Amniotic epithelial cell (primary cell): ENCODE measurements around the gene MIEF2.

Source experiments
- DNase-seq: peaks from one replicate; pipeline ENCODE4 v3.0.0-alpha.2; 2010; ENCODE audit warnings: low read depth

The MIEF2 gene

DNA sequence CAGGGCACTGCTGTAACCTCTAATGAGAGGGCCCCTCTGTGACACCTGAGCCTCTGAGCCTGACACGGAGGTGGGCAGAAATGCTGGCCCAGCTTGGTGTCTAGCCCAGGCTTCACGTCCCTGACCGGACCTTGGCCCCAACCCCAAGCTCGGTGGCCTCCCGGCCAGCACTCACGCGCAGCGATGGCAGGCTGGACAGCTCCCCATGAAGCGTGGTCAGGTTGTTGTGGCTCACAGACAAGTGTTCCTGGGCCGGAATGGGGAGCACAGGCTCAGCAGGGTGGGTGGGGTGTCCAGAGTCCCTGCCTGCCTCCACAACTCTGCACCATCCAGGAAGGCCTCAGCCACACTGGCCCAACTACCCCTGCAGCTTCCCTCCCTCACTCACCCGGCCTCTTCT, 4.1 kb upstream of the MIEF2 start:
- no peak for DNase-seq

DNA sequence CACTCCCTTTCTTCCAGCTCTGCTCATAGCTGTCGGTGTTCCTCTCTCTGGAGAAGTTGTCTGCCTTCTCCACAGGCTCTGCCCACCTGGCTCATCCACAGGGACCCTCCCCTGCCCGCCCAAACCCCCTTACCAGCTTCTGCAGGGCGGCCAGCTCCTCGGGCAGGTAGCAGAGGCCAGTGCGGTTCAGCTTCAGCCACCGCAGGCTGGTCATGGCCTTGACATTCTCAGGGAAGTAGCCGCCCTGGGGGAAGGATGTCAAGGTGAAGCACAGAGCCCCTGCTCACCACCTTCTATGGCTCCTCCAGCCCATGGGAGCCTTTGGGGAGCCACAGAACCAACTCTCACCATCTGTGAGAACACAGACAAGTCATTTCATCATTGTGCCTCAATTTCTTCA, 3.7 kb upstream of the MIEF2 start:
- no peak for DNase-seq

DNA sequence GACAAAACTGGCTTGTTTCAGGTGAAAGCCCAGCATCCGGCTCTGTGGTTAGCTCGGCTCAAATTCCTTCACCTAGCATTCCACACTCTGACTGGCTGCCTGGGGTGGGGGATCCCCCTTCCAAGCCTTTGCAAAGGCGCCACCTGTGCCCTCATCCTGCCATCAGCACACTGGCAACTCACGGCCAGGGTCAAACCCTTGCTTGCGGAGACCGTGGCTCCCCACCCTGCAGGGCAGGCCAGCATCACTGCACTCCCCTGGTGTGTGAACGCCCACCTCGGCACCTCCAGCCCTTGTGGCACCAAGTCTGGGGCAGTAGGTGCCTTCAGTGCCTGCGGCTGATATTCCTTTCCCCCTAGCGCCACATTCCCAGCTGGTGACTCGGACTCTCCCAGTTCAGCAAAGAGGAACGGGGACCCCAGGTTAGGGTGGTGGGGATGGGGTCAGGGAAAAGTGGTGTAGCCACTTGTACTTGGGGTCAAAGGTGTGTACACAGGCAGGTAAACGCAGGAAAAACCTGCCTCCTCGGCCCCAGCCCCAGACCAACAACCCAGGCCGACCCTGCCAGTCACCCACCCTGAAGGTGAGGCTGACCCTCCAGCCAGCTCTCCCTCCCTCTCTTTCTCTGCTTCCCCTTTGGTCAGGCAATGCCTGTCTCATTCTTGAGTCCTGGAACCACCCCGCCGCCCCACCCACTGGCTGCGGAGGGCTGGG, 3.0 kb upstream of the MIEF2 start:
- DNase-seq, result peak; percentile 15

DNA sequence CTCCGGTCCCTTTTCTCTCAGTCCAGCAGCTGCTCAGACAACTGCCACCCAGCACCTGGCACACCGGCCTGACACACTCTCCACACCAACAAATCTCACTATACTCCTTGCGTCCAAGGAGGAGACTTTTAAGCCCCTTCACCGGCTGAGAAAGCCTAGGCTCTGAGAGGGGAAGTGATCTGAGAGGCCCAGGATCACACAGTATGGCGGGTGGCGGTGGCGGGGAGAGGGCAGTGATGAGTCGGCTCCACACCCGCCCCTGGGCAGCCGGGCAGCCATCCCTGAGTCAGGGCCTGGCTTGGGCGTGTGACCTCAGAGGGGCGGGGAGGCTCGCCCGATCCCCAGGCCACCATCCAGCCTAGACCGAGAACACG, 2.5 kb upstream of the MIEF2 start:
- DNase-seq, result peak; percentile 60

DNA sequence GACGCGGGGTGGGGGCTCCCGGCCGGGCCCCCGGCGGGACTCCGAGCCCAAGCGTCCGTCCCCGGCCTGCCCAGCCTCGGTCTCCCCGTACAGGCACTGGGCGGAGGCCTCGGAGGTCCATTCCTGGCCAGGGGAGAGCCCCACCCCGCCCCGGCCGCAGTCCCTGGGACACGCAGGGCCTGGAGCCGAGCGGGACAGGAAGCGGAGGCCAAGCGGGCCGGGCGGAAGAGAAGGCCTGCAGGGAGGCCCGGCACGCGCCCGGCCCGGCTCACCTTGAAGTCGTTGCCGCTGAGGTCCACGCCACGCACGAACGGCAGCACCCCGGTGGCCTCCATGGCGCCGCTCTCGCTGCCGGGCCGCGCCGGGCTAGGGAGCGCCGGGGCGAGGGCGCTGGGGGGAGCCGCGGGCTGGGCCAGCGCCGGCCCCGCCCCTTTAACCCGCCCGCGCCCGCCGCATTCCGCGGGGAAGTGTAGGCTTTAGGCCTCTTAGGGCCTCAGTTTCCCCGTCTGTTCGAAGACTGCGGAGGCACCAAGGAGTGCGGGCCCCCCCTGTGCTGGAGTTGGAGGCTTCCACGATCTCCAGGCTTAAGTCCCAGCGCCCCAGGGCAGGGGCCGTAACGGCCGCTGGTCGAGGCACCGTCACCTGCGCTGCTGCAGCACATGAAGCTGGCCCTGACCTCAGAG, 2.0 kb upstream of the MIEF2 start, which contains the start of gene FLII:
Gene FLII (minus strand): TSS at position 383 of the 683 bp plus-strand sequence. CDS start 48 bp downstream, at position 335.
- peak; percentile 13 for DNase-seq

DNA sequence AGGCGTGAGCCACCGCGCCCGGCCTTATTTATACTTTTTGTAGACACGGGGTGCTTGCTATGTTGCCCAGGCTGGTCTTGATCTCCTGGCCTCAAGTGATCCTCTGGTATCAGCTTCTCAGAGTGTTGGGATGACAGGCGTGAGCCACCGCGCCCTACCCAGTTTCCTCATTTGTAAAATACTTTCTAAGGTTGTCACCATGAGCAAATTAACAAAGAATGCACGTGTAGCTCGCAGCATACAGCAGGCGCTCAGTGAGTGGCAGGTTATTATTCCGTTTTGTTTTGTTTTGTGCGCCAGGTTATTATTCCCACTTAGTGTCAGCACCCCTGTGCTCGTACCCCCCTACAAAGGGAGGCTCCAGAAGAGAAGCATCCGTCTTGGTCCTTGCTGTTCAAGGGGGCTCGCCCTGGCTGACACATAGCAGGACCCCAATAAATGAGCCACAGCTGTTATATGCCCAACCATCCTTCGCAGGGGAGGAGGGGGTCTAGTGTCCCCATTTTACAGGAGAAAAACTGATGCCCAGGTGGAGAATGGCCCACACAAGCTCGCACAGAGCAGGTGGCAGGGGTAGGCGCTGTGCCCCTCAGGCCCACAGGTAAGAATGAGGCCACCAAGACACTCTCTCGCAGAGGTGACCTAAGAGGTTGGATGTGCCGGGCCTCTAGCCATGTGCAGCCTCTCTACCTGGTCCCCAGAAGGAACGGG, 686 bp upstream of the MIEF2 start:
- DNase-seq, result no peak

DNA sequence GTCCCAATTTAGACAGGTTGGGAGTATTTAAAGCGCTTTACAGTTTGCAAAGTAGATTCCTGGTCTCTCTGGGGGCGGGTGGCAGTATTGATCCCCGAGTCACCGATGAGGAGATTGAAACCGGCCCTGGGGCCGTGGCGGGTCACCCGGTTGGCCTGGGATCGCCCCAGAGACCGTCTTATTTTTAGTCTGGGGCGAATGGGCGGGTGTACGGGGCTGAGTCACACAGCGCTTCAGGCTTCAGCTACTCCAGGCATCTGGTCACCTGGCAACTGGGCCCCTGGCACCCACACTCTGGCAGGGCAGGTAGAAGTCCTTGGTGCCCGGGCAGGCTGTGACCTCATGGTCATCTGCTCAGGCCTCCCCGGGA, 669 bp downstream of the MIEF2 start:
- DNase-seq, result peak; percentile 35

DNA sequence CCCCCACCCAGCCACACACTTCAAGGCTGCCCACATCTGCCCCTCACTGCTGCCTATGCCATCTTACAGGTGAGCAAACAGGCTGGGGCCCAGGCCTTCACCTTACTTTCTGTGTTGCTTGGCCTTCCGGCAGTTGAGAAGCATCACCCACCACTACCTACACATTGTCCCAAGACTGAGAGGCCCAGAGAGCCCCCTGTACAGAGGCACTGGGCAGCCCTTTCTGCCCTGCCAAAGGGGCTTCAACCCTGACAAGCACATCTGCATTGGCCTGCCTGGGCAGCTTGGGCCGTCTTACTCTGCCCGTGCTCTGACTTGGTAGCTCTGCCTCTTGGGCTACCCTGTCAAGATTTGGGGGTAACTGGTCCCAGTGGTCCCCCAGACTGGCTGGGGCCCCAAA, 1.2 kb downstream of the MIEF2 start:
- DNase-seq, result no peak

DNA sequence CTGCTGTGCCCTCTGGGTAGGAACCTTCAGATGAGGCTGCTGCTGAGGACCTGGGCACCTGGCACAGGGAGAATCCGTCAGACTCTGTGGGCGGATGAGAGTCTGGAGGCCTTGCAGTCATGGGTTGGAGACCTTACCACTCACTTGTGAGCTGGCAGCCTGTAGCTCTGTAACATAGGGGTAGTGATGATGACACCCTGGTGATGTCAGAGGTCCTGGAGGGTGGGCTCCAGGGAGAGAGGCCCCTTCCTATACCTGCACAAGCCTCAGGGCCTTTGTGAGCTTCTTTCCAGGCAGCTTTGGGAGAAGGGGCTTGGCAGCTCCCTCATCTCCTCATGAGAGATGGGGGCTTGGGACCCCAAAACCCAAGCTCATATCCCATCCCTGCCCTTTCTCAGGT, 1.6 kb downstream of the MIEF2 start:
- no peak for DNase-seq

DNA sequence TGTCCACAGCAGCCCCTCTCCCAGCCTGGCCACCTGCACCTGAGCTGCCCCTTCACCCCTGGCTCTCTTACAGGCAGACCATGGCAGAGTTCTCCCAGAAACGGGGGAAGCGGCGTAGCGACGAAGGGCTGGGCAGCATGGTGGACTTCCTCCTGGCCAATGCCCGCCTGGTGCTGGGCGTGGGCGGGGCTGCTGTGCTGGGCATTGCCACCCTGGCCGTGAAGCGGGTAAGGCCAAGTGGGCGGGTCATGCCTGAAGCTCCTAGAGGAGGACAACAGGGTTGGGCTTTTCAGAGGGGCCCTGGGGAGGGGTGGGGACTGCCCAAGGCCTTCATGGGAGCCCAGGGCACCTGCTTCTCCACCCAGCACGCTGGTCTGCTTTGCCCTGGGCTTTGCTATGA, 2.2 kb downstream of the MIEF2 start:
- DNase-seq, result no peak

DNA sequence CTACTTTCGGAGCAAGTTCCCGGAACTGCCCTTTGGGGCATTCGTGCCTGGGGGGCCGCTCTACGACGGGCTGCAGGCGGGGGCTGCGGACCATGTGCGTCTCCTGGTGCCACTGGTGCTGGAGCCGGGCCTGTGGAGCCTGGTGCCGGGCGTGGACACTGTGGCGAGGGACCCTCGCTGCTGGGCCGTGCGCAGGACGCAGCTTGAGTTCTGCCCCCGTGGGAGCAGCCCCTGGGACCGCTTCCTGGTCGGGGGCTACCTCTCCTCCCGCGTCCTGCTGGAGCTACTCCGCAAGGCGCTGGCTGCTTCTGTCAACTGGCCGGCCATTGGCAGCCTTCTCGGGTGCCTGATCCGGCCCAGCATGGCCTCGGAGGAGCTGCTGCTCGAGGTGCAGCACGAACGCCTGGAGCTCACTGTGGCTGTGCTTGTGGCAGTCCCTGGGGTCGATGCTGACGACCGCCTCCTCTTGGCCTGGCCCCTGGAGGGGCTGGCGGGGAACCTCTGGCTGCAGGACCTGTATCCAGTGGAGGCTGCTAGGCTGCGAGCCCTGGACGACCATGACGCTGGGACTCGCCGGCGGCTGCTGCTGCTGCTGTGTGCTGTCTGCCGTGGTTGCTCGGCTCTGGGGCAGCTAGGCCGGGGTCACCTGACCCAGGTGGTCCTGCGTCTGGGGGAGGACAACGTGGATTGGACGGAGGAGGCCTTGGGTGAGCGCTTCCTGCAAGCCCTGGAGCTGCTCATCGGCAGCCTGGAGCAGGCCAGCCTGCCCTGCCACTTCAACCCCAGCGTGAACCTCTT, 3.6 kb downstream of the MIEF2 start:
- no peak for DNase-seq

DNA sequence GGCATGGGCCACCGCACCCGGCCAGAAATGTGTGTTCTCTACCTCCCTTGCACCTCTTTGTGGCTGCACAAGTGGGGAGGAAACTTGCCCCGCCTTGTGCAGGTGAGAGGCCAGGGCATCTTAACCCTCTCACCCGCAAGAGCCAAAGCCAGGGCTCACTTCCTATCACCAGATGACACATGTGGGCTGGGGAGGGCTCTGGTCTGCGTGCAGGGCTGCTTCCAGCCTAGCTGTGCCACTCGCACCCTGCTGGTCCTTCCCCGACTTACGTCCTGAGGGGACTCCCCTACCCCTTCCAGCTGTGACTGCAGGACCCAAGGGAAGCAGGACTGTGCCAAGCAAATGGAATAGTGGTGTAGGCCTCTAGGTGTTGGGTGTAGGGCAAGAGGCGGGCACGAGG, 6.9 kb downstream of the MIEF2 start:
- no peak for DNase-seq

DNA sequence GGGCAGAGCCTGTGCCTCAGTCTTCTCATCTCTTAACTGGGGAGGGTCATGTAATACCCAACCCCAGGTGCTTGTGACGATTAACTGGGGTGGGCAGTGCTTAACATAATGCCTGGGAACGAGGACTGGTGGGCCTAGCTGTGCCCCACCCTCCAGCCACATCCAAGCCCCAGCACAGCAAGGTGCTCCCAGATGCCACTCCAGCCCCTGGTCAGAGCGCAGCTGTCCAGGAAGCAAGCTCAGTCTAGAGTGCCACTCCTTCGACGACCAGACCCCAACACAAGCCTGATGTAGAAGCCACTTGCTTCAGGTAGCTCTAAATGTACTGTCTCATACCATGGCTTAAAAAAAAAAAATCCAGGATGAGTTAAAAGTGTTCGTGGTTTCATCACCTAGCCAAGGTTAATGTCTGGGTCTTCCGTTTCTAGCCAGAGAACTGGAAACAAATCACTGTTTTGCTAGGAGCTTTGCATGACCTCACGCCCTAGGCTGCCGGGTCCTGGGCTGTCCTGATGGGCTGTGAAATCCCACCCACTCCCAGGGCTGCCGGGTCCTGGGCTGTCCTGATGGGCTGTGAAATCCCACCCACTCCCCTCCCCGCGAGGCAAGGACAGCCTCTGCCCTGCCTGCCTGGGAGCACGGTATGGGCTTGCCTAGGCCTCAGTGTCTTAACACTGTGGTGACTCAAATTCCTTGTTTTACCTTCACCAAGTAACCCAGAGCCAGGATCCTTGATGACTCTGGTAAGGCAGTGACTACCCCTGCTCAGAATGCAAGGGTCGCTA, 7.7 kb downstream of the MIEF2 start:
- DNase-seq, result peak; percentile 43

DNA sequence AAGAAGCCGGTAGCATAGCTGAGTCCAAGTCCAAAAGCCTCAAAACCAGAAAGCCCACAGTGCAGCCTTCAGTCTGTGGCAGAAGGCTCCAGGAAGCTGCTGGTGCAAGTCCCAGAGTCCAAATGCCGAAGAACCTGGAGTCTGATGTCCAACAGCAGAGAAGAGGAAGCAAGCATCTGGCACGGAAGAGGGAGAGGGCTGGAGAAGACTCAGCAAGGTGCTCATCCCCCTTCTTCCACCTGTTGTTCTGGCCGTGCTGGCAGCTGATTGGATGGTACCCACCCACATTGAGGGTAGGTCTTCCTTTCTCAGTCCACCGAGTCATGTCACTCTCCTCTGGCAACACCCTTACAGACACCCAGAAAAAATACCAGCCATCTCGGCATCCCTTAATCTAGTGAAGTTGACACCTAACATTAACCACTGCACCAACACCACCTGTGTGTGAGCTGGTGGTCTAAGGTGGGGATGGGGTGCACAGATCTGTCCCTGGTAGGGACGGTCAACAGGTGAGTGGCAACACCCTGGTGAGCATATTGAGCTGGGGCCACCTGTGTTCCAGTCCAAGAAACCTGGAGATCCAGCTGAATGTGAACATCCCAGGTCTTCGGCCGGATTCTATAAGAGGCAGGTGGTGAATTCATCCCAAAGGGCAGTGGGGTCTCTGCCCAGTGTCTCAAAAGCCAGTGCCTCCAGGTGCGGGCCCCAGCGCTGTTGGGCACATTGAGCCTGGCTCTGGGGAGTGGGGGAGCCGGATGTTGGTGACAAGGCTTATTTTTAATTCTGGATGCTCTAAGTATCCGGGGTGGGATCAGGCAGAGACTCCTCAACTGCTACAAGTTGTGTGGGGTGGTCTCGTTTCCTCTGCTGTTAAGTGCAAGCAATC, 9.8 kb downstream of the MIEF2 start:
- no peak for DNase-seq

DNA sequence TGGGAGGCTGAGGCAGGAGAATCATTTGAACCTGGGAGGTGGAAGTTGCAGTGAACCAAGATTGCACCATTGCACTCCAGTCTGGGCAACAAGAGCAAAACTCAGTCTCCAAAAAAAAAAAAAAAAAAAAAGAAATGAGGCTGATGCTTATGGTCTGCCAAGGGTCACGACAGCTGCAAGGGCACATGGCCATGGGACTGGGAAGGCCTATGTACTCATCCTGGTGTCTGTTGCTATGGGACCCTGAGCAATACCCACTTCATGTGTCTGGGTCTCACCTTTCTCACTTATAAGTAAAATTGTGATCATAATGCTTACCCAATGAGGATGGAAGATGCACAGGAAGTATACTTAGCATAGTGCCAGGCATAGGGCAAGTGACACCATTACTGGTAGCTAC, 16.6 kb downstream of the MIEF2 start:
- DNase-seq, result no peak

DNA sequence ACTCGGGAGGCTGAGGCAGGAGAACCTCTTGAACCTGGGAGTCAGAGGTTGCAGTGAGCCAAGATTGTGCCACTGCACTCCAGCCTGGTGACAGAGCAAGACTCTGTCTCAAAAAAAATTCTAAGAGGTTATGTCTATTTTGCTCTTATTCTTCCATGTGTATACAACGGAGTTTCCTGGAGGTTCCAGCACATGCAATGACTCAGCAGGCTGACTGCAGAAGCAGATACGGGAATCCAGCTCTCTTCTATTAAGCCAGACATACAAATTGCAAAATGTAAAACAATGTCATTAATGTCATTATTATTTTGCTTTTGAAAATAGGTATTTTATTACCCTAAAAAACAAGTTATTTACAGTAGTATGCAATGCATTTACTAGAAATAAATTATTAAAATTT, 18.4 kb downstream of the MIEF2 start:
- DNase-seq, result peak; percentile 80

DNA sequence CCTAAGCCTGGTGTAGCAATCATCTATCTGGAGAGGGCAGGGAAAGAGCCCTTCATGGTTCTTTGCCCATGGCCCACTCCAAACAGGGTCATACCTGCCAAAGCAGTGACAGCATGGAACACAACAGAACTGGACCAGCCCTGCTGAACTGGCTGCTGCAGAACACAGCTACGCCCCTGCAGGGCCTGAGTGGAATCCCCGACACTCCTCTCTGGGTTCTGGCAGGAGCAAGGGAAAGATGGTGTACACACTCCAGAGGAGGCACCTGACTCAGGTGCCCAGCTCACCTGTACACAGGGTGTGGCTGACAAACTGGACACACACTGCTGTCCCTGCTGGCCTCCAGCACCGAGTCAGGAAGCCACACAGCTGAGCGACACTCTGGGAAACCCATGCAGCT, 19.8 kb downstream of the MIEF2 start:
- no peak for DNase-seq

DNA sequence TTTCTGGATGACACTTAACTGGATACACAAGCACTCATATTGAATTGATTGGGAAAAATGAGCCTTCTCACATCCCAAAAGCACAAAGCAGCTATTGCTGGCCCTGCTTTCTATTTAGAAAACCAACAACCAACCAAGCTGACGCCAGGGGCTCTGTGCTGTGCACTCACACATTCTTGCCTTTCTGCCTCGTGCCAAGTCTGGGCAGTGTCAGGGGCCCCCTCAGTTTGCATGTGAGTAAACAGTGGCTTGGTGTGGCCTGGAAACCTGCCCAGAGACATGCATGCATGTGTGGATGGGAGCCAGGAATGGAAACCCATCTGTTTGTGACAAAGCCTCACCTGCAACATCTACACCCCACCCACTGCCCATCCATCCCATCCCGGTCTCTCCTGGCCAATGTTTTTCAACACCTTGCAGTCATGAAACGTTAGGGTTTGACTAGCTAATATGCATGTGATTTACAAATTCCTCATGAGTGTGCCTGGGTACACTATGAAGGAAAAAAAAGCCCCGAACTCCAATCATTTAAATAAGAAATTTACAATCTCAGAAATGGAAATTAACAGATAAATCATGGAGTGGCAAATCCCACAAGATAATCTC, 20.4 kb downstream of the MIEF2 start:
- peak; percentile 48 for DNase-seq

DNA sequence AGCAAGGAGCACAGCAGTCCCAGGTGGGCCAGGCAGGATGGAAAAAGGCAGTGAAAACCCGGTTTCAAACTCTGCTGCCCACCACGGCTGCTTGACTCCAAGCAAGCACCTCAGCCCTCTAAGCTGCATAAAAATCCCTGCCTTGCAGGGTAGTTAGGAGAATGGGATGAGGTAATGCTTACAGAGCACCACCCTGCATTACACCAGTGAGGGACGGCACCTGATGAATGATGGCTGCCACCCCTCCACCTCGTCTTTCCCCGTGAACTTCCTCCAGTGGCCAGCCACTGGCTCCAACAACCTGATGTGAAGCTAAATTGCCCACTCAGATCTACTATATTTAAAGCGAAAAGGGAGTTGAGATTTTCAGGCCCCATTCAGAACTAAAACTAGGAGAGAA, 21.3 kb downstream of the MIEF2 start:
- DNase-seq, result no peak

DNA sequence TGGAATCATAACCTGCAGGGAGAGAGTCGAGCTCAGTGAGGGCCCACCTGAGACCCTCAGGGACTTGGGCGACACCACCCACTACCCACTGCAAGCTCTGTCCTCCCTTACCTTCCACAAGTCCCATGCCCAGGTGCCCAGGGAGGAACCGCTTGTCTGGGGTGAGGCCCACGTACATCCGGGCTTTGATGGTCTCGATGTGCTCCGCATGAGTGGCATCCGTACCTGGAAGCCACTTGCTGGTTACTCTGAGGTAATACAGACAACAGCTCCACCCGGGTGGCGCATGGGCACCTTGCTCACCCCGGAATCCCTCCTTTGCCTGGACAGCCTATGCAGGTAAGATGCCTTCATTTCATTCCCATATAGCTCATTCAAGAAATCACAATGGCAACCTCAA, 24.8 kb downstream of the MIEF2 start:
- no peak for DNase-seq
